GM18502 (cell line): Measurements from ENCODE around the gene HOXB1.
"Not testable (repeated sequence)": the region's sequence is repeated elsewhere in the genome, so short reads cannot be mapped to it uniquely, and the experiment has no call there.

Experiments used
- ATAC-seq: cut with Tn5 transposase; IDR thresholded peaks from one replicate; pipeline ENCODE4 v1.9.1; 2021; ENCODE audit warnings: mild to moderate bottlenecking; ENCODE audit not compliant: unreplicated experiment, poor library complexity

Gene HOXB1

DNA sequence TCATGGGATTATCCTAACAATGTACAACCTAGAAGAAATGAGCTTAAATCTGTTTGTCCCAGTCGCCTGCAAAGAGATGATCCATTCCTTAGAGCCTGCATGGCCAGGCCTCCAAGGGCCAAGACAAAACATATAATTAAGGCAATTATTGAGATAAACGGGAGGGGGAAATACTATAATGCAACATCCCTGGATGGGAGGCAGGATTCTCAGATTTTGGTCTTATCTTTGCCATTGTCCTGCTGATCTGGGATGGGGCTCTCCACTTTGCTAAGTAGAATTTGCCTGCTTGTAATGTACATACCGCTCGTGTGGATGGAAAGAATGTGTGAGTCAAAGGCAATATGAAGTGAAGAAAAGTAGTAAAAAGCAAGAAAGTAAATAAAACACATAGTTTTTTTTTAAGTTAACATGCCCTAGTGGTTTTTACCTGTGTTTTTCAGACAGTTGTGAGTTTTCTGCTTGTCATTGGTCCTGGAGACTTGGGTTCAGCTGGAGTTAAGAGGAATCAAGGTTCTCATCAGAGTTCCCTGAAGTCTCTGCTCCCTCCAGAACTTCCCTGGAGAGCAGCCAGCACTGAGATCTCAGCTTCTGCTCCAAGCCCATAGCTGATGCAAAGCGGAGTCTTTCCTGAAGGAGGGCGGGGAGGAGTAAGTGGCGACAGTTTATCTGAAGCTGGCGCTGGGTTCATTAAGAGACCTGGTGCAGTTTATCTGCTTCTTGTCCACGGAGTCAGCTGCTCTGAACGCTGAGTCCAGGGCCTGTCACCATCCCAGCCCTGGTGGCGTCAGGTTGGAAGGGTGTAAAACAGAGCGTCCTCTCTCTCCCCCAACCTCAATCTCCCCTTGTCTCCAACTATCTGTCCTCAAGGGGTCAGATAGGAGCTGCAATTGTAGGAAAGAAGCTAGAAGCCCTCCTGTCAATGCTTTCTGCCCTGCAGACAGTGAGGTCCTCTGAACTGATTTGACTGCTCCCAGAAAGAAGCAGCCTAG is 30.1 kb downstream of the HOXB1 start:
- no peak for ATAC-seq

DNA sequence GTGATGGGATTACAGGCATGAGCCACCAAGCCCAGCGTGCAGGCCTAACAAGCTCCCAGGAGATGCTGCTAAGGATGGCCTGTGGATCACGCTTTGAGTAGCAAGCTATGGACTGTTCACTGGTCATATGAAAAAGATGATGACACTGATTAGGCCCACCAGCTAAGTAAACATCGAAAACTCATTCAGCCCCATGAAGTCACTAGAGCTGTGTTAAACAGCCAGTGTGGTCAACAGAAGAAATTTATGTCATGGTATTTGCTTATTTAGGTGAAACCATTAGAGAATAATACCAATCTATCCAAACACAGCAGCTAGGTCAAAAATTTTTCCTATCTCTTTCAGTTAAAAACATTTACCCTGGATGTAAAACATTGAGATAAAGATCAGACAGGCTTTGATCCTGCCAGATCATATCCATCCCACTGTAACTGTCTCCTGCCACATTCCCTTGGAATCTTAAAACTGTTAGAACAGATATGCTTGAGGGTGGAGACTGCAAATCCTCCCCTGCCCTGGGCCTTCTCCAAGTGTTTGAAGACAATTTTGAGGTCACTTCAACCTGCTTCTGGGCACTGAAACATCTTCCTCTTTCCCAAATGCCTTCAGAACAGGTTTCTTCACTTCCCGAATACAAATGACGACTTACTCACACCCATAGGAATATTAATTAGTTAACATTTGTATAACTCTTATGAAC is 30.9 kb downstream of the HOXB1 start:
- no peak for ATAC-seq

- ATAC-seq: no peak
Observed at GRCh38 chr17:48499248-48499647, 31.6 kb downstream of the HOXB1 start.

DNA sequence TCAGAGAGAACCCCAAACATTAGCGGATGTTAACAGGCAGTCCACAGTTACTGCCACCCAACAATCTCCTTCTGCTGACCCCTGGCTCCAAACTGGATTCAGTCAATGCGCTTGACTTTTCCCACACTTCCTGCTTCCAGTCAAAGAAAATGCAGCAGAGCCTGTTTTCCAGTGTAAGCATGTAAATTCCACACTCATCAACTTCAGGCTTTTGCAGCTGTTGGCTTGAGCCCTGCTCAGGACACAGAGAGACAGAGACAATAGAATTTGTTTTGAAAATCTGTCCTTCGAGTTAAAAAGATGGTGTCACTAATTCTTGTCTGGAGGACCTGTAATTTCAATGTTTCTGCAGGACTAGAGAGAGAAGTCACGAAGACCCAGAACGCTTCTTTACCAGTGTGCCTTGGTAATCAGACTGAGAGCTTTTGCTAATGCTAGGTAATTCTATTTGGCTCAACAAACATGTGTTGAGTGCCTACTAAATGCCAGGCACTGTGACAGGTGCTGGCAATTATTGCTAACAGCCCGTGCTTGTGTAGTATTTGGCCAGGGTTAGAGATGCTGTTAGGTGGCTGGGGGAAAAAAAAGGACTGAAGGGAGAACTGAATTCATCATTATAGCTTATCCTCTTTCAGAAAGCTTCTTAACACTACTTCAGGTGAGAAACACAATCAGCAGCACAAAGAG is 32.5 kb downstream of the HOXB1 start:
- no peak for ATAC-seq

DNA sequence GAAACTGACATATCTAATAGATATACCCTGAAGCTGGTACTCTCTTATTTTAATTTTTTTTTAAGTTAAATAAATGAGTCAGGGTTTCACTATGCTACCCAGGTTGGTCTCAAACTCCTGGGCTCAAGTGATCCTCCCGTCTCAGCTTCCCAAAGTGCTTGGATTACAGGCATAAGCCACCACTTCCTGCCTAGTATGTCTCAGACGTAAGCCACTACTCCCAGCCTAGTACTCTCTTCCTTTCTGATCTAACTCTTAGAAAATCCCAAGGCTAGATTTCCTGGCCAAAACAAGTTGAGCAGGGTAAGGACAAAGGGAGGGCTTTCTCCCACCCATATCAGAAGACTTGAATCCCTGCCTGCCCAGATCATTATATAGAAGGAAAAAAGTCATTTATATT is 33.7 kb downstream of the HOXB1 start:
- ATAC-seq: no peak

DNA sequence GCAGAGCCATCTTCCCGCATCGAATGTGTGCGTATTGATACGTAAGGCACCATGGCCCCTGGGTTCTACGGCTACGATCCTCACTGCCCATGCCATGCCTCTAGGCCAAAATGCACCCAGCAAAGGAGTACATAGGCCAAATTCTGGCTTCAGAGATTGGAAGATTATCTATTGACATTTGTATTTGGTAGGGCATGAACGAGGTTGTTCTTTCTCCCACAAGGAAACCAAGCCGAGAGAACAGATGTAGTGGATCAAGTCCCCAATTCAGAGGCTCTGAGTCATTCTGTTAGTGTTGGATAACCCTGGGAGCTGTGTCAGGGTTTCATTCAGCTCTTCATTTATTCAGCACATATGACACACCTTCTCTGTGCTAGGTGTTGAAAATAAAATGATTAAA is 36.5 kb downstream of the HOXB1 start:
- ATAC-seq: no peak

DNA sequence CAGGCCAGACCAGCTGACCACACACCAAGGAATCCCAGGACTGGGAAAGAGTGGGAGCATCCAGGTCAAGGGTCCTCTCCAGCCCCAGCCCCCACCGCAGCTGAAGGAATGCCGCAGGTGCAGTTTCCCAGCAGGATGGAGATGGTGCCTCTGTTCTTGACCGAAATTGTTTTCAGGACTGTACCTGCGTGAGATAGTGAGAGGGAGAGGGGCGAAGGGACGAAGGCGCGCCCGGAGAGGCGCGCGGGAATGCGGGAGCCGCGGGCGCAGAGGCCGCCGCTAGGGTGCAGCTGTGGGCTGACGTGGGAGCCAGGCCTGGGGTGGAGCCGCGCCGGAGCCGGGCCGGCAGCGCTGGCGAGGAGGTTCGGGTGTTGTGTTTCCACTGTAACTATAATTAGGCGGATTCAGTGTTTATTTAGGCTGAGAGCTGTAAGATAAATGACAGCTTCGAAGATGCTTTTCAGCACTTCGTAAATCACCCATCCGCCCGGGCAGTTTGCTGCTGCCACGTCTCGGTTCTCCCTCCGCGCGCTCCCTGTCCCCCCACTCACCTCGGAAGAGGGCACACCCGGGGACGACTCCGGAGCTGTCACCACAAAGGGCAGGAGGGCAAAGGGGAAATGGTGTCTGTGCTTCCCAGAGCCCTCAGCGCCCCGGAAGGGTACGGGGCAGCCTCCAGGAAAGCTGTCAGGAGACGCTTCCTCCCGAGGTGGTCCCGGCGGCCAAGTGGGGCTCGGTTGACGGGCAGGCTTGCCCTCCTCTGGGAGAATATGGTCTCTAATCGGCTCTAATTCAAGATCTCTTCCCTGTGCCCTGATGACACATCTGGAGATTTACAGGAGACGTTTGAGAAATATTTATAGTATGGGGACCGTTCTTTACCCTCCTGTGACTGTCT is 38.2 kb downstream of the HOXB1 start:
- no peak for ATAC-seq

DNA sequence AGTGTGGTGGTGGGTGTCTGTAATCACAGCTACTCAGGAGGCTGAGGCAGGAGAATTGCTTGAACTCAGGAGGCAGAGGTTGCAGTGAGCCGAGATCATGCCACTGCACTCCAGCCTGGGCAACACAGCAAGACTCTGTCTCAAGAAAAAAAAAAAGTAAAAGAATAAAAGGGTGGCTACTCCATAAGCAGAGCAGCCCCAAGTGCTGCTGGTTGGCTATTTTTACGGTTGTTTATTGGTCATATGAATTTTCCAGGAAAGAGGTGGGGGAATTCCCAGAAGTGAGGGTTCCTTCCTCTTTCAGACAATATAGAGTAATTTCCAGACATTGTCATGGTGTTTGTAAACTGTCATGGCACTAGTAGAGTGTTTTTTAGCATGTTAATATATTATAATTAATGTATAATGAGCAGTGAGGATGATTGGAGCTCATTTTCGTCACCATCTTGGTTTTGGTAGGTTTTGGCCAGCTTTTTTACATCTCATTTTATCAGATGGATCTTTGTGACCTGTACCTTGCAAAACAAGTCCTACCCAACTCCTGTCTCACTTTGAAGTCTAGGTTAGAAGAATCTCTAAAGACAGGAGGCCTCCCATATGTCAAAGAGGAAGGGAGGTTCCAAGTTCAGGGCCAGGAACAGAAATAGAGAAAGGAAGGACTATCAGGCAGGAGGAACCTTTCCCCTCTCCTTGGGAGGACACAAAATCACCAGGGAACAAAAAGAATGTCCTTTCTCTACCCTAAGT is 39.1 kb downstream of the HOXB1 start:
- no peak for ATAC-seq

GRCh38 chr17:48490451-48490892 is 40.3 kb downstream of the HOXB1 start:
- ATAC-seq: no peak

GRCh38 chr17:48489781-48490180 is 41.0 kb downstream of the HOXB1 start:
- no peak for ATAC-seq

GRCh38 chr17:48488548-48489106 is 42.2 kb downstream of the HOXB1 start:
- no peak for ATAC-seq

DNA sequence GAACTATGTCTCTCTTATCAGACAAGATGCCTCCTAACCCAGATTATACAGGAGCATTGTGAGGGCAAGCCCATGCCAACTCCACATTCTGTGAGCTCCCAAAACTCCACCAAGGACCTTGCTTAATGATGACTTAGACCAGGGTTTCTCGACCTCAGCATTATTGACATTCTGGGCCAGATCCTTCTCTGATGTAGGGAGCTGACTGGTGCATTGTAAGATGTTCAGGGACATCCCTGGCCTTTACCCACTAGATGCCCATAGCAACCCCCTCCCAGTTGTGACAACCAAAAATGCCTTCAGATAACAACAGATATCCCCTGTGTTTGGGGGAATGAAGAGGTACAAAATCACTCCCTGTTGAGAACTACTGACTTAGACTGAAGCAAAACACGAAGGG is 43.6 kb downstream of the HOXB1 start:
- no peak for ATAC-seq

DNA sequence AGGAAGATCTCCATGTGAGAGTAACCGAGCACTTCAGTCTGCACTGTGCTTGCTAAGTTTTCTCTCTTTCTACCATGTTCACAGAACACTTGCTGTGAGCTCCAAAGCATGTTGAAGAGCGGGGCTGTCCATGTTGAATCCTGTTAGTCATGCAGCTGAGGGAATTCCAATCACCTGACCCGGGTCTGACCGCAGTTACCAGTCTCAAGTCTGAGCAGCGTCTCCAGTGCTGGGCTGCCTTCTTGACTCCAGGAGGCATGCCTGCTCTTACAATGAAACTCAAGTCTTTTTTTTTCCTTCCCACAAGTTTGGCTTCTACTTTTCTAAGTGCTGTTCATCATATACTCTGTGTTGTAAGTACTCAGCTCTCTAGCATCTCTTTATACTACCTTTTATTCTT is 44.3 kb downstream of the HOXB1 start:
- ATAC-seq: no peak

GRCh38 chr17:48484850-48485249 is 46.0 kb downstream of the HOXB1 start:
- ATAC-seq: no peak

GRCh38 chr17:48484256-48484655 is 46.6 kb downstream of the HOXB1 start:
- no peak for ATAC-seq

GRCh38 chr17:48483471-48484131 is 47.2 kb downstream of the HOXB1 start:
- no peak for ATAC-seq

DNA sequence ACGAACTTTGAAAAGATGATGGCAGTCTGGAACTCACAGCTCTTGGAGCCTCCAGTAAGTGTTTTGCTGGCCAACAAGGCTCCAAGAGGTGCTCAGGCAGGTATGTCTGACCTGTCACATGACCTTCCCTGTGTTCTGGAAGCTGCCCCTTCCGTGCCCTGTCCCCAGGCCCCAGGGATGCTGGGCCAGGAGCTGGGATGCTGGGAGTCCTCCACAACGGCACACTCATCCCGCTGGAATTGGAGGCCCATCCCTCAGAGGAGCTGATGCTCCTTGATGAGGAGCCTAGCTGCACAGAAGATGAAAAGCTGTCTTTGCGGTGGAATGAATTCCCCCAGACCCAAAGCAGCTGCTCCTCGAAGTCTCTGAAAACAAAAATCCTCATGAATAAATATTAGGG is 47.8 kb downstream of the HOXB1 start:
- ATAC-seq: no peak

DNA sequence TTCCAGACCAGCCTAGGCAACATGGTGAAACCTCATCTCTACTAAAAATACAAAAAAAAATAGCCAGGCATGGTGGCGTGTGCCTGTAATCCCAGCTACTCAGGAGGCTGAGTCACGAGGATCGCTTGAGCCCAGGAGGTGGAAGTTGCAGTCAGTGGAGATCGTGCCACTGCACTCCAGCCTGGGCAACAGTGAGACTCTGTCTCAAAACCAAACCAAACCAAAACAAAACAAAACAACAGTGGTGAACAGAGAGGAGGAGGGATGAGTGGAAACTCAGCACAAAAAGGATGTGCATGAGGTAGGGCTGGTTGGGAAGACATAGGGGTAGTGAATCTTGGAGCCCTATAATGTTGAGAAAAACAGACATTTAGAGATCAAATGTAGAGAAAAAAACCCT is 48.5 kb downstream of the HOXB1 start:
- not testable (repeated sequence) for ATAC-seq
